GM21619 (cell line): Measurements from ENCODE around the gene RBP4.

Source experiments
- ATAC-seq: cut with Tn5 transposase; IDR thresholded peaks from one replicate; pipeline ENCODE4 v1.9.1; 2021; ENCODE audit not compliant: unreplicated experiment

Gene RBP4

GRCh38 chr10:93596539-93596938 lies 4.5 kb downstream of the RBP4 start:
- ATAC-seq: no peak

- no peak for ATAC-seq
Measured at GRCh38 chr10:93595378-93596161, 5.5 kb downstream of the RBP4 start.

- ATAC-seq: no peak
Measured at GRCh38 chr10:93594518-93594917, 6.5 kb downstream of the RBP4 start.

- ATAC-seq: no peak
Measured at GRCh38 chr10:93593749-93594148, 7.3 kb downstream of the RBP4 start.

- no peak for ATAC-seq
Measured at GRCh38 chr10:93593254-93593653, 7.8 kb downstream of the RBP4 start.

- ATAC-seq: no peak
Measured at GRCh38 chr10:93591065-93591808, 9.8 kb downstream of the RBP4 start.

GRCh38 chr10:93590638-93591037 lies 10.4 kb downstream of the RBP4 start:
- no peak for ATAC-seq

- ATAC-seq: no peak
Measured at GRCh38 chr10:93589648-93590562, 11.1 kb downstream of the RBP4 start.

GRCh38 chr10:93584445-93584844 lies 16.6 kb downstream of the RBP4 start:
- no peak for ATAC-seq

- ATAC-seq: no peak
Measured at GRCh38 chr10:93580828-93581227, 20.2 kb downstream of the RBP4 start.

GRCh38 chr10:93579985-93580711 lies 20.9 kb downstream of the RBP4 start:
- no peak for ATAC-seq

GRCh38 chr10:93579089-93579488 lies 21.9 kb downstream of the RBP4 start:
- no peak for ATAC-seq

- ATAC-seq: no peak
Measured at GRCh38 chr10:93577565-93577964, 23.5 kb downstream of the RBP4 start.

- no peak for ATAC-seq
Measured at GRCh38 chr10:93576888-93577287, 24.1 kb downstream of the RBP4 start.

GRCh38 chr10:93573924-93574323 lies 27.1 kb downstream of the RBP4 start:
- no peak for ATAC-seq

- ATAC-seq: no peak
Measured at GRCh38 chr10:93573051-93573909, 27.8 kb downstream of the RBP4 start.

GRCh38 chr10:93572606-93573005 lies 28.4 kb downstream of the RBP4 start:
- ATAC-seq: no peak

- ATAC-seq: no peak
Measured at GRCh38 chr10:93570383-93570782, 30.7 kb downstream of the RBP4 start.

GRCh38 chr10:93568105-93568390 lies 33.0 kb downstream of the RBP4 start:
- ATAC-seq: no peak
